KOPT-K1 (cell line): ENCODE data around the gene RUFY4.
"Not testable (repeated sequence)": the region's sequence is repeated elsewhere in the genome, so short reads cannot be mapped to it uniquely, and the experiment has no call there.

Experiments
- H3K27ac ChIP-seq: fragments of 200-600 bp; sonication (generic); 2 replicates; pipeline ENCODE4 v1.5.1; 2016; ENCODE audit warnings: antibody characterized with exemption, mild to moderate bottlenecking, low read depth, low read length; ENCODE audit not compliant: poor library complexity, severe bottlenecking
- H3K36me3 ChIP-seq: fragments of 200-600 bp; sonication (generic); 2 replicates; pipeline ENCODE4 v1.5.1; 2017; ENCODE audit warnings: antibody characterized with exemption, mild to moderate bottlenecking, low read length, moderate library complexity; ENCODE audit not compliant: insufficient read depth
- H3K9me3 ChIP-seq: fragments of 200-600 bp; sonication (generic); 2 replicates; pipeline ENCODE4 v1.5.1; 2017; ENCODE audit warnings: antibody characterized with exemption, low read length, mild to moderate bottlenecking; ENCODE audit not compliant: insufficient read depth, poor library complexity, severe bottlenecking

The RUFY4 gene

DNA sequence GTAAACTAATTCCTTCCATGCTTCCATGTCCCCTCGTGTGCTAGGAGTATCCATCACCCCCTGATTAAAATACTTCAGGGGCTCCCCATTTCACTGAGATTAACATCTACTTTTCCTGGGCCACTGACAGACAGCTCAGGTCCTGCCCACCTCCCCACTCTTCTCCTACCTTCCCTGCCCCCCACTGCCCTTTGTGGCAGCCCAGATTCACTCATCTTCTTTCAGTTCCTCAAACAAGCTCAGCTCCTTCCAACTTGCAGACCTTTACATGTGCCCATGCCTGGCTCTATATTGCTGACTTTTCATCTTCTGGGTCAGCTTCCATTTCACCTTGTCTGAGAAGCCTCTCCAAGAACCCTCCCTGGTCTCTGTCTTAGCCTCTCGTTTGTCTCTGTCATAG is 12.0 kb downstream of the RUFY4 start:
- Histone ChIP-seq H3K36me3 (no peaks in the 10 kb centered on the region), H3K9me3 (no peaks in the 10 kb centered on the region), H3K27ac (no peak overlapping the region)

DNA sequence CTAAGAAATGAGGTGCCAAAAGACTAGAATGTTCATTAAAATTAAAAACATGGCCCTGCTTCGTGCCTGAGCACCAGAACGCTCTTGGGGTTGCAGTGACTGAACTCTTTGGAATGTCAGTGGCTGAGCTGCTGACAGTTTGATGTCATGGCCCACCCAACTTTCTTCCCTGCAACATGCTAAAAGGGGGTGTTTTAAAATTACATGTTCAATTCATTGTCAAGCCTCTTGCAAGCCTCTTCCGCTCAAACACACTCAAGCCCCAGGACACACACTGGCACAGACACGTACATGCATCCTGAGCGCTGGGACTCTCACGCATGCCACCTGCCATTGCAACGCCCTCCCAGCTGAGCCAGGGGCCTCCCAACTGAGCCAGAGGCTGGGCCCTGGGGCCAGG is 12.6 kb downstream of the RUFY4 start:
- H3K27ac ChIP-seq, result no peak overlapping the region
- H3K36me3 ChIP-seq, result no peaks in the 10 kb centered on the region
- H3K9me3 ChIP-seq, result peaks cover 4% of the 10 kb centered on the region

DNA sequence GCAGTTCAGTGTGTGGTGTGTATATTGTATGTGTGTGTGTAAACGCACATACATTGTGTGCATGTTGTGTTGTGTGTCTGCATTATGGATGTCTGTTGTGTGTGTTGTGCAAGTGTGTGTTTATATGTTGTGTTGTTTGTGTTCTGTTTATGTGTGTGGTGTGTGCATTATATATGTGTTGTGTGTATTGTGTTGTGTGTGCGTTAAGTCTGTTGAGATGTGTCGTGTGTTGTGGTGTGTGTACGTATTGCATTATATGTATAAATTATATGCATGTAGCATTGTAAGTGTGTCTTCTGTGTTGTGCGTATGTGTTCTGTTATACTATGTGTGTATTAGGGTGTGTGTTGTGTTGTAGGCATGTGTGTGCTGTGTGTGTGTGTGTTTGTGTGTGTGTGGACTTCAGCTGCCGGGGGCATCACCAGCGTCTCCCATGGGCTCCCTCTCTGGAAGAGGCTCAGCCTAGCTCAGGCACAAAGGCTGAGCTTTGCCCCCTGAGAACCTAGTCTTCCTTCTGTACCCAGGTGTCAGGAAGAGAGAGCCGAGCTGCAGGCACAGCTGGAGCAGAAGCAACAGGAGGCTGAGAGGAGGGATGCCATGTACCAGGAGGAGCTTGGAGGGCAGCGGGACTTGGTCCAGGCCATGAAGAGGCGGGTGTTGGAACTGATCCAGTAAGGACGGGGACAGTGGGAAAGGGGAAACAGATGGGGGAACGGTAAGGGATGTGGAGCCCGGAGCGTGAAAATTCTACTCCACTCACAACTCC is 13.7 kb downstream of the RUFY4 start:
- no peak overlapping the region for H3K27ac ChIP-seq
- H3K36me3 ChIP-seq, result no peaks in the 10 kb centered on the region
- H3K9me3 ChIP-seq, result peaks cover 5% of the 10 kb centered on the region

DNA sequence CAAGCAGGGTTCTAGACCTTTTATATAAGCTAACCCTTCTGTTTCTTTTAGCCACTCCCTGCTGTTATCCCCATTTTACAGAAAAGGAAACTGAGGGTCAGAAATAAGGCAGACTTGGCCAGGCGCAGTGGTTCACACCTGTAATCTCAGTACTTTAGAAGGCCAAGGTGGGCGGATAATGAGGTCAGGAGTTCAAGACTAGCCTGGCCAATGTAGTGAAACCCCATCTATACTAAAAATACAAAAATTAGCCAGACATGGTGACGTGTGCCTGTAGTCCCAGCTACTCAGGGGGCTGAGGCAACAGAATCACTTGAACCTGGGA is 14.3 kb downstream of the RUFY4 start:
- Histone ChIP-seq H3K9me3 (peaks cover 5% of the 10 kb centered on the region), H3K27ac (no peak overlapping the region), H3K36me3 (no peaks in the 10 kb centered on the region)

DNA sequence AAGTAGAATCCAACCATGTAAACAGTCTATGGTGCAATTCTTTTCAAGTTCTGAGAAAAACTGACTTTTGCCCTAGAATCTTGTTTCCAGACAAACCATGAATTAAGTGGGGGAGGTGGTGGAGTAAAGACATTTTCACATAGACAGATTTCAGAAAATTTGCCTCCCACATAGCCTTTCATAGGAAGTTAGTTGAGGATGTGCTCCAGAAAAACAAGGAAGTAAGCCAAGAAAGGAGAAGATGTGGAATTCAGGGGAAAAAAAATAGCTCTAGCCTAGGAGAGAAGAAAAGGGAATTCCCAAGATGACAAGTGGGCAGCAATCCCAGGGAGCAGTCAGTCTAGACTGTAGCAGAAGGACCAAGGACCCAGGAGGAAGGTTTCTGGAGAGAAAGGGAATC is 17.4 kb downstream of the RUFY4 start:
- Histone ChIP-seq H3K36me3 (no peaks in the 10 kb centered on the region), H3K27ac (no peak overlapping the region), H3K9me3 (peaks cover 5% of the 10 kb centered on the region)

DNA sequence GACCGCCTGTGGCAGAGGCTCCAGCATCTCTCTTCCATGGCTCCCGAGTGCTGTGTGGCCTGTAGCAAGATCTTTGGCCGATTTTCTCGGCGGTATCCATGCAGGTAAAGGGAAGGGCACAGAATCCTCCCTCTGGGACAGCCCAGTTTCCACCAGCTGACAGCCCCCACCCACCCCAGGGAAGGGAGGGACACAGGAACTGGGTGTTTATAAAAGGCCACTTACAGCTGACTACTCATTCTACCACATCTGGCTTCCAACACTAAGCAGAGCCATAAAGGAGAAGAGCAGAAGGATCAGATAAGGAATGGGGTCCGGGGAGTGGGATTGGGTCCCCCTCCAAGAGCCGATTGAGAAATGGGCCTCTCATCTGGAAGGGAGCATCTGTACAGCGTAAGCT is 20.2 kb downstream of the RUFY4 start:
- peaks cover 5% of the 10 kb centered on the region for H3K9me3 ChIP-seq
- no peaks in the 10 kb centered on the region for H3K36me3 ChIP-seq
- no peak overlapping the region for H3K27ac ChIP-seq

DNA sequence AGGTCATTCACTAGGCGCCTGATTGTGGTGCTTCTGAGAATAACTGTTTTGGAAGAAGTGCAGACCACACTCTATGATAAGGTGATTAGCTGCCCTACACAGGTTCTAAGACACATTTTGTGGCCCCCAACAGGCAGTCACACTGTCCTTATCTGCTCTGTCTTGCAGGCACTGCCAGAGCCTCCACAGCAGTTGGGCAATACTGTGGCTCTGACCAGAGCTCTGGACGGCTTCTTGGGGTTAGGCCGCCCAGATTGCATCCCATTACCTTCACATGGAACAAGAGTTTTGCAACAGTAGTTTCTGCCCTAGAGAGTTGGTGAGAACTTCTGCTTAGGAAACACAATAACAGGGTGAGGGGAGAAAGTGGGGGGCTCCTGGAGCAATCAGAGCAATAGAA is 22.7 kb downstream of the RUFY4 start:
- no peak overlapping the region for H3K27ac ChIP-seq
- H3K9me3 ChIP-seq, result peaks cover under 1% of the 10 kb centered on the region
- H3K36me3 ChIP-seq, result no peaks in the 10 kb centered on the region

DNA sequence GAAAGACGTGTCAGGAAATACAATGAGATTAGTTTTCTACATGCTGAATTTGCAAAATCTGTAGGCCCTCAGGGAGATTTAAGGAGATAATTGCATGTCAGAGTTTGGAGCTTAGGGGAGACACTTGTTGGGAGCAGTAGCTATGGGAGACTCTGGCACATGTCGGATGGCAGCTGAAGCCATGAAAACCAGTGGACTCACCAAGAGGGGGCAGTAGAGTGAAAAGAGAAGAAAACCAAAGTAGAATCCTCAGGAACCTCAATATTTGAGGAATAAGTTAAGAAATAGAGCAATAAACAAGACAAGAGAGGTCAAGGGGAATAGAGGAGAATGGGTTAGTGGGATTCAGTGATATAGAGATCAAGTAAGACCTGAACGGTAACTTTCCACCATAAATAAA is 24.8 kb downstream of the RUFY4 start:
- Histone ChIP-seq H3K36me3 (no peaks in the 10 kb centered on the region), H3K27ac (no peak overlapping the region), H3K9me3 (no peaks in the 10 kb centered on the region)

DNA sequence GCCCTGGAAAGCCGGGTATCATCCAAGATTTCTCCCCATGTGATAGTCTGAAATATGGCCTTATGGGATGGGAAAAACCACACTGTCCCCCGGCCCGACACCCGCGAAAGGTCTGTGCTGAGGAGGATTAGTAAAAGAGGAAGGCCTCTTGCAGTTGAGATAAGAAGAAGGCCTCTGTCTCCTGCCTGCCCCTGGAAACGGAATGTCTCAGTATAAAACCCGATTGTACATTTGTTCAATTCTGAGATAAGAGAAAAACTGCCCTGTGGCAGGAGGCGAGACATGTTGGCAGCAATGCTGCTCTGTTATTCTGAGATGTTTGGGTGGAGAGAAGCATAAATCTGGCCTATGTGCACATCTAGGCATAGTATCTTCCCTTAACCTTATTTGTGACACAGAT is 26.8 kb downstream of the RUFY4 start:
- no peaks in the 10 kb centered on the region for H3K9me3 ChIP-seq
- no peak overlapping the region for H3K27ac ChIP-seq
- H3K36me3 ChIP-seq, result no peaks in the 10 kb centered on the region

DNA sequence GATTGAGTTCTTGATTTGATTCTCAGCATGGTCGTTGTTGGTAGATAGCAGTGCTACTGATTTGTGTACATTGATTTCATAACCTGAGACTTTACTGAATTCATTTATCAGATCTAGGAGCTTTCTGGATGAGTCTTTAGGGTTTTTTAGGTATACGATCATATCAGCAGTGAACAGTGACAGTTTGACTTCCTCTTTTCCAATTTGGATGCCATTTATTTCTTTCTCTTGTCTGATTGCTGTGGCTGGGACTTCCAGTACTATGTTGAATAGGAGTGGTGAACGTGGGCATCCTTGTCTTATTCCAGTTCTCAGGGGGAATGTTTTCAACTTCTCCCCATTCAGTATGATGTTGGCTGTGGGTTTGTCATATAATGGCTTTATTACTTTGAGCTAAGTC is 28.9 kb downstream of the RUFY4 start:
- H3K36me3 ChIP-seq, result no peaks in the 10 kb centered on the region
- no peak overlapping the region for H3K27ac ChIP-seq
- H3K9me3 ChIP-seq, result no peaks in the 10 kb centered on the region

DNA sequence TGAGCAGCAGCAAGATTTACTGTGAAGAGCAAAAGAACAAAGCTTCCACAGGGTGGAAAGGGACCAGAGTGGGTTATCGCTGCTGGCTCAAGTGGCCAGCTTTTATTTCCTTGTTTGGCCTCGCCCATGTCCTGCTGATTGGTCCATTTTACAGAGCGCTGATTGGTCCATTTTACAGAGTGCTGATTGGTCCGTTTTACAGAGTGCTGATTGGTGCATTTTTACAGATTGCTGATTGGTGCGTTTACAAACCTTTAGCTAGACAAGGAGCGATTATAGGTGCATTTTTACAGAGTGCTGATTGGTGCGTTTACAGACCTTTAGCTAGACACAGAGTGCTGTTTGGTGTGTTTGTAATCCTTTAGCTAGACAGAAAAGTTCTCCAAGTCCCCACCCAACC is 39.8 kb downstream of the RUFY4 start:
- H3K27ac ChIP-seq, H3K36me3 ChIP-seq, H3K9me3 ChIP-seq: not testable (repeated sequence)

DNA sequence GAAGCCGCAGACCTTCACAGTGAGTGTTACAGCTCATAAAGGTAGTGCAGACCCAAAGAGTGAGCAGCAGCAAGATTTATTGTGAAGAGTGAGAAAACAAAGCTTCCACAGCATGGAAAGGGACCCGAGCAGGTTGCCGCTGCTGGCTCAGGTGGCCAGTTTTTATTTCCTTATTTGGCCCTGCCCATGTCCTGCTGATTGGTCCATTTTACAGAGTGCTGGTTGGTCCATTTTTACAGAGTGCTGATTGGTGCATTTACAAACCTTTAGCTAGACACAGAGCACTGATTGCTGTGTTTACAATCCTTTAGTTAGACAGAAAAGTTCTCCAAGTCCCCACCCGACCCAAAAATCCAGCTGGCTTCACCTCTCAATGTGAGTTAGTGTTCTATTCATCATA is 52.7 kb downstream of the RUFY4 start:
- not testable (repeated sequence) for H3K9me3 ChIP-seq, H3K27ac ChIP-seq, H3K36me3 ChIP-seq

DNA sequence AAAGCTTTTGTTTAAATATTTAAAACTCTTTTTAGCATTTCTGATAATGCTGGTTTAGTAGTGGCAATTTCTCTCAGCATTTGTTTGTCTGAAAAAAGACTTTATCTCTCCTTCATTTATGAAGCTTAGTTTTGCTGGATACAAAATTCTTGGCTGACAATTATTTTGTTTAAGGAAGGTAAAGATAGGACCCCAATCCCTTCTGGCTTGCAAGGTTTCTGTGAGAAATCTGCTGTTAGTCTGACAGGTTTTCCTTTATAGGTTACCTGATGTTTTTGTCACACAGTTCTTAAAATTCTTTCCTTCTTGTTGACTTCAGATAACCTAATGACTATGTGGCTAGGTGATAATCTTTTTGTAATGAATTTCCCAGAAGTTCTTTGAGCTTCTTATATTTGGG is 53.2 kb downstream of the RUFY4 start:
- H3K36me3 ChIP-seq, H3K9me3 ChIP-seq, H3K27ac ChIP-seq: not testable (repeated sequence)

DNA sequence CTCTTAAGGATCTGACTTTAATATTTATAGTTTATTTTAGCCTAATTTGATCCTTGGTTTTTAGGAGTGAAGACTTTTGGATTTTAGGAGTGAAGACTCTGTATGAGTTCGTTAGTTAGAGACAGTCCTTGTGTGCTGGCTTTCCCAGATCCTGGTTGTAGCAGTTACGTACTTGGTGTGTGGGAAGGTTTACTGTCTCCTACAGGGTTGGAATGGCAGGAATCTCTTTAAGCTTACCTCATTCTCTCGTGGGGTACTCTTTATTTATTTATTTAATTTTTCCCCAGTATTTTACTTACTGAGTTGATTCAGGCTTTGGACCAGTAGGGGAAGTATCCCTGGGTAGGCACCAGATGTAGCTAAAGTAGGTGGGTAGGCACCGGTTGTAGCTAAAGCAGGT is 54.9 kb downstream of the RUFY4 start:
- H3K9me3 ChIP-seq, result no peaks in the 10 kb centered on the region
- no peaks in the 10 kb centered on the region for H3K36me3 ChIP-seq
- no peak overlapping the region for H3K27ac ChIP-seq

DNA sequence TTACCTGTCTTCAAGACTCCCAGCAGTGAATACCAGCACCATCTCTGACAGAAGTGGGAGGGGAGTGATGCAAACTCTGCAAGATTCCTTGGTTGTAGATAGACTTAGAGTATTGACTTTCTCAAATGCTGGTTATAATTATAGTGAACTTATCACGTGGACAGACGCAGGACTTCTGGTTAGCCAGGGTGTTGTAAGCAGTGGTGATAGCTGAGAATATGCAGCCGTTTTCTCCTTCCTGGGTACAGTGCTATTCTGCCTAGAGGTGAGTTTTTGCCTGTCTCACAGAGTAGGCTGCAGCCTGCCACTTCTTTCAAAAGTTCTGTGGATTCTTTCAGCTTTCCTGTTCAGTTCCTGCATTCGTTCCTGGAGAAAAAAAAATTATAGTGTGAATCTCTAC is 56.0 kb downstream of the RUFY4 start:
- no peaks in the 10 kb centered on the region for H3K36me3 ChIP-seq
- no peaks in the 10 kb centered on the region for H3K9me3 ChIP-seq
- H3K27ac ChIP-seq, result no peak overlapping the region

DNA sequence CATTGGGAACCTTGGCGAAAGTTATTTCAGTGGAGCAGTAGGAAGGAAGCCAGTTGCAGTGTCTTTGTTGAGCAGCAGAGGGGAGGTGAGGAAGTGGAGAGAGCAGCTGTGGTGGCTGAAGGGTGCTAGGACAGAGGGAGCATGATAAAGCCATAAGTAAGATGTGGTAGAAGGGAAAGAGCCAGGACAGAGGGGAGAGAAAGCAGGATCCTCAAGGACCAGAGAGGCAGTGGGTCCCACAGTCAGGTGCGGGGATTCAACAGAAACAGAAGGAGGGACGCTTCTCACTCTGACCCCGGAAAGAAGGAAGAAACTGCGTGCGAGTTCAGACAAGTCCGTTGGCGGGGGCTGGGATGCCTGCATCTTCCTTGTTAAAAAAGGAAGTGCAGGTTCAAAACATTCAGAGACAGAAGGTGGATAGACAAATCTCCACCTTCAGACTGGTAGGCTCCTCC is 56.6 kb downstream of the RUFY4 start, which contains the start of gene CXCR2:
Gene CXCR2 (plus strand): TSS at position 403 of the 455 bp plus-strand sequence. CDS start 8,774 bp downstream, outside the sequence.
- no peak within 1 kb of the TSS for H3K27ac ChIP-seq

More for the DNA sequence above, 56.6 kb downstream of the RUFY4 start, which contains the start of gene CXCR2:
- H3K36me3 ChIP-seq, result no peaks in the 10 kb centered on the region
- no peaks in the 10 kb centered on the region for H3K9me3 ChIP-seq
